Activated B cell treated with CpG ODN at 0.5 μM for 24 hours (primary cell): ENCODE results near the gene SH3BP5. TPM values are rescaled to one million over a fixed set of nuclear protein-coding genes. Genes with fewer than 3 reads are reported as not detected.
A peak's percentile ranks its signal among the peaks of the same experiment; 100 is the strongest.
"Not testable (repeated sequence)": the region's sequence is repeated elsewhere in the genome, so short reads cannot be mapped to it uniquely, and the experiment has no call there.

Experiments used
- ATAC-seq: fragments of 200-7000 bp; cut with Tn5 transposase; one replicate; pipeline ENCODE4 v1.10.0; 2021; ENCODE audit warnings: low read depth, mild to moderate bottlenecking, moderate library complexity
- CTCF ChIA-PET: fragments of 350-600 bp; sonication (Branson Sonifier 250); formaldehyde crosslinking; loops from one replicate; lab custom pipeline; 2021; ENCODE audit warnings: antibody characterized with exemption; lab: Charles Lee
- POLR2A ChIA-PET: fragments of 350-600 bp; sonication (Branson Sonifier 250); formaldehyde crosslinking; loops from one replicate; lab custom pipeline; 2021; ENCODE audit warnings: antibody characterized with exemption; lab: Charles Lee
- DNase-seq: peaks from one replicate; pipeline ENCODE4 v3.0.0; 2022
- H3K27ac Mint-ChIP-seq: one replicate; pipeline ENCODE4 v1.8.0; 2020; ENCODE audit warnings: mixed read lengths
- H3K27me3 Mint-ChIP-seq: one replicate; pipeline ENCODE4 v1.8.0; 2021; ENCODE audit warnings: mixed read lengths
- H3K36me3 Mint-ChIP-seq: one replicate; pipeline ENCODE4 v1.8.0; 2021; ENCODE audit warnings: low read depth, mixed read lengths
- H3K4me1 Mint-ChIP-seq: one replicate; pipeline ENCODE4 v1.8.0; 2021; ENCODE audit warnings: mixed read lengths
- H3K4me3 Mint-ChIP-seq: one replicate; pipeline ENCODE4 v1.8.0; 2020; ENCODE audit warnings: mild to moderate bottlenecking, mixed read lengths
- H3K9me3 Mint-ChIP-seq: one replicate; pipeline ENCODE4 v1.8.0; 2020; ENCODE audit warnings: mixed read lengths
- CTCF ChIP-seq: fragments of 200-600 bp; IDR thresholded peaks from one replicate; pipeline ENCODE4 v1.8.0; 2022; ENCODE audit warnings: antibody characterized with exemption, mild to moderate bottlenecking
- intact Hi-C: fragments of 100-400 bp; cut with micrococcal nuclease; formaldehyde crosslinking; loops from one replicate; pipeline ENCODE4 v1.15.1; 2024
- total RNA-seq: library from RNA; stranded (reverse); gene quantifications from 2 replicates; pipeline ENCODE4 v1.2.3, GENCODE V29; 2022

SH3BP5 gene
- total RNA-seq, 1 donor from 2014 or later = 66.0 TPM

DNA sequence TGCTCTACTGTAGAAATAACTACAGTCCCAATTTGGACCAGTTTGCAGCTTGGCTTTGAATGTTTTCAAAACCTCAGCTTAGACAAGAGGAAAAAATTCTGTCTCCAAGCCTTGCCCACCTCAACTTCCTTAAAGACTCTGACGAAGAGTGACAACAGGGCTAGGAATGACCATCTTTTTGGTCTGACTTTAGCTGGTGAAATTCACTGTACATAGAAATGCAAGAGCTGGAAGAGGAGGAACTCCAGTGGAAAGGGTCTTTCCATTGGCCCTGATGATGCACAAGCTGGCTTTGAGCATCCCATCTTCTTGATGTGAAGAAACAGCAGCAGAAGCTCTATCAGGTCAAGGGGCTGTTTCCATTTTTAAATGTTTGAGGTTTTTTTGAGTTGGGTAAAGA, 22.7 kb upstream of the SH3BP5 start:
- CTCF ChIA-PET = interaction anchor here (1.0 to 1.5 kb wide), 2 partner anchors 23 to 87 kb away, joined by 5 to 6 read pairs; partner anchors contain the start of gene SH3BP5
- Mint-ChIP-seq H3K4me1 (peaks cover 48% of the 10 kb centered on the region), H3K9me3 (no peaks in the 10 kb centered on the region), H3K36me3 (peaks cover 2% of the 10 kb centered on the region), H3K27ac (peak overlapping the region; percentile 88), H3K27me3 (no peaks in the 10 kb centered on the region), H3K4me3 (no peak overlapping the region)
- intact Hi-C loops = no loop called here
- no peak for TF ChIP-seq CTCF
- no peak for DNase-seq
- POLR2A ChIA-PET = interaction anchor here (1.1 to 2.1 kb wide), 3 partner anchors 9 to 84 kb away, joined by 7 to 15 read pairs (median 7); partner anchors contain the start of gene SH3BP5
- no peak for ATAC-seq

DNA sequence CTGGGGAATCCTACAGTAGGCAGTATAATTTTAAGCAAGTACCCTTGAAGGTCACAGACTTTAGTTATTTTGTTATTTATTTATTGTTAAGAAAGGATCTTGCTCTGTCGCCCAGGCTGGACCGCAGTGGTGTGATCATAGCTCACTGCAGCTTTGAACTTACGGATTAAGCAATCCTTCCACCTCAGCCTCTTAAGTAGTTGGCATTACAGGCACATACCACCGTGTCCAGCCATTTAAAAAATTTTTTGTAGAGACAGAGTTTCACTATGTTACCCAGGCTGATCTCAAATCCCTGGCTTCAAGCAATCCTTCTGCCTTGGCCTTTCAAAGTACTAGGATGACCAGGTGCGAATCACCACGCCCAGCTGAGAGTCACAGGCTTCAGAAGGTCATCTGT, 22.1 kb upstream of the SH3BP5 start:
- Mint-ChIP-seq H3K27ac (peak overlapping the region; percentile 88), H3K9me3 (no peaks in the 10 kb centered on the region), H3K4me3 (no peak overlapping the region), H3K36me3 (peaks cover 2% of the 10 kb centered on the region), H3K27me3 (no peaks in the 10 kb centered on the region), H3K4me1 (peaks cover 47% of the 10 kb centered on the region)
- POLR2A ChIA-PET = interaction anchor here (1.1 to 2.1 kb wide), 3 partner anchors 9 to 83 kb away, joined by 7 to 15 read pairs (median 7); partner anchors contain the start of gene SH3BP5
- DNase-seq (no peak), ATAC-seq (no peak)
- CTCF ChIA-PET = interaction anchor here (1.0 to 1.5 kb wide), 2 partner anchors 22 to 86 kb away, joined by 5 to 6 read pairs; partner anchors contain the start of gene SH3BP5
- intact Hi-C loops = no loop called here
- TF ChIP-seq CTCF = no peak

- Mint-ChIP-seq H3K36me3 (peaks cover 2% of the 10 kb centered on the region), H3K4me3 (no peak overlapping the region), H3K9me3 (peaks cover 4% of the 10 kb centered on the region), H3K4me1 (peaks cover 53% of the 10 kb centered on the region), H3K27me3 (no peaks in the 10 kb centered on the region), H3K27ac (peak overlapping the region; percentile 53)
- intact Hi-C loops = no loop called here
- DNase-seq (no peak), ATAC-seq (no peak)
- TF ChIP-seq CTCF = no peak
- ChIA-PET POLR2A (interaction anchor here (2.2 kb wide), 1 partner anchor 11 kb away, joined by 11 read pairs; no protein-coding TSS in a partner anchor), CTCF (interaction anchor here (1.0 kb wide), 1 partner anchor 46 kb away, joined by 3 read pairs; no protein-coding TSS in a partner anchor)
Observed at GRCh38 chr3:15350141-15350540, 17.8 kb upstream of the SH3BP5 start.

DNA sequence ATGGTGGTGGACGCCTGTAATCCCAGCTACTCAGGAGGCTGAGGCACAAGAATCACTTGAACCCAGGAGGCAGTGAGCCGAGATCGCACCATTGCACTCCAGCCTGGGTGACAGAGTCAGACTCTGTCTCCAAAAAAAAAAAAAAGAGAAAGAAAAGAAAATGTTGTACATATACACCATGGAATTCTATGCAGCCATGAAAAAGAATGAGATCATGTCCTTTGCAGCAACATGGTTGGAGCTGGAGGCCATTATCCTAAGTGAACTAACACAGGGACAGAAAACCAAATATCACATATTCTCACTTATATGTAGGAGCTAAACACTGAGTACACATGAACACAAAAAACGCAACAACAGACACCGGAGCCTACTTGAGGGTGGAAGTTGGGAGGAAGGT, 17.1 kb upstream of the SH3BP5 start:
- H3K9me3 Mint-ChIP-seq, H3K36me3 Mint-ChIP-seq, H3K4me3 Mint-ChIP-seq, H3K27me3 Mint-ChIP-seq, intact Hi-C loops, ATAC-seq, DNase-seq: not testable (repeated sequence)
- CTCF ChIA-PET = interaction anchor here (1.0 kb wide), 1 partner anchor 45 kb away, joined by 3 read pairs; no protein-coding TSS in a partner anchor
- H3K4me1 Mint-ChIP-seq = peaks cover 54% of the 10 kb centered on the region
- peak overlapping the region; percentile 50 for H3K27ac Mint-ChIP-seq
- POLR2A ChIA-PET = interaction anchor here (0.6 to 2.2 kb wide), 4 partner anchors 12 to 258 kb away, joined by 4 to 11 read pairs (median 4); no protein-coding TSS in a partner anchor

GRCh38 chr3:15348246-15348645, 15.9 kb upstream of the SH3BP5 start:
- peaks cover 2% of the 10 kb centered on the region for H3K36me3 Mint-ChIP-seq
- POLR2A ChIA-PET = interaction anchor here (0.7 to 2.2 kb wide), 6 partner anchors 11 to 1097 kb away, joined by 3 to 17 read pairs (median 4); no protein-coding TSS in a partner anchor
- H3K27me3 Mint-ChIP-seq = no peaks in the 10 kb centered on the region
- peak overlapping the region; percentile 63 for H3K27ac Mint-ChIP-seq
- ATAC-seq = no peak
- no peak for TF ChIP-seq CTCF
- H3K4me3 Mint-ChIP-seq = no peak overlapping the region
- CTCF ChIA-PET = interaction anchor here (1.0 to 1.6 kb wide), 4 partner anchors 14 to 57 kb away, joined by 3 to 4 read pairs (median 4); no protein-coding TSS in a partner anchor
- intact Hi-C loops = no loop called here
- DNase-seq = no peak
- H3K9me3 Mint-ChIP-seq = peaks cover 10% of the 10 kb centered on the region
- H3K4me1 Mint-ChIP-seq = peaks cover 66% of the 10 kb centered on the region
